Lower lobe of right lung (tissue), 2 donors: ENCODE data around the gene DPY30. TPM values are rescaled to one million over a fixed set of nuclear protein-coding genes. Genes with fewer than 3 reads are reported as not detected.

Source experiments
- ATAC-seq, 2 donors: fragments of 200-7000 bp; cut with Tn5 transposase; one replicate each; pipeline ENCODE4 v1.9.1; 2020 to 2022; ENCODE audit warnings: mild to moderate bottlenecking in 2 of 2, moderate library complexity in 2 of 2
- DNase-seq: peaks from one replicate; pipeline ENCODE4 v3.0.0-alpha.2; 2020
- H3K27ac ChIP-seq: fragments of 200-600 bp; one replicate; pipeline ENCODE4 v1.8.0; 2022
- H3K27me3 ChIP-seq: fragments of 200-600 bp; one replicate; pipeline ENCODE4 v1.8.0; 2022; ENCODE audit warnings: low read depth
- H3K36me3 ChIP-seq: fragments of 200-600 bp; one replicate; pipeline ENCODE4 v1.8.0; 2022; ENCODE audit warnings: mild to moderate bottlenecking
- H3K4me1 ChIP-seq: fragments of 200-600 bp; one replicate; pipeline ENCODE4 v1.8.0; 2022
- H3K4me3 ChIP-seq: fragments of 200-600 bp; one replicate; pipeline ENCODE4 v1.8.0; 2022; ENCODE audit warnings: mild to moderate bottlenecking
- H3K9me3 ChIP-seq: fragments of 200-600 bp; one replicate; pipeline ENCODE4 v1.8.0; 2022
- intact Hi-C: fragments of 100-400 bp; cut with DNase I; formaldehyde crosslinking; loops from one replicate; pipeline ENCODE4 v1.11.0; 2022
- long read RNA-seq: library from polyadenylated mRNA; unstranded; transcript quantifications from one replicate; pipeline ENCODE4 v2.0.0, GENCODE V29; 2021
- total RNA-seq: library from RNA; stranded (reverse); fragmentation: NEBNext Ultra II Directional; extraction: Animal tissue kit (Norgen Biotek cat#: 25700); gene quantifications from one replicate; pipeline ENCODE4 v1.2.1, GENCODE V29; 2021
- TF ChIP-seq, protein P1 (sequence below): fragments of 200-600 bp; IDR thresholded peaks from one replicate; pipeline ENCODE4 v1.8.0; 2022; ENCODE audit warnings: antibody characterized with exemption, mild to moderate bottlenecking
- donor health status: DM: no; HTN: yes; CAD: no; lungs with severe emphysema.

DPY30 gene
- total RNA-seq: 60.4 TPM
- long read RNA-seq, transcript DPY30-202 (5 exons, 708 nt): major isoform, 16 of 33 reads
- long read RNA-seq, partial matches to known transcripts: 7 of 33 reads
- long read RNA-seq, other reads (novel, unspliced or antisense): 8 of 33 reads

DNA sequence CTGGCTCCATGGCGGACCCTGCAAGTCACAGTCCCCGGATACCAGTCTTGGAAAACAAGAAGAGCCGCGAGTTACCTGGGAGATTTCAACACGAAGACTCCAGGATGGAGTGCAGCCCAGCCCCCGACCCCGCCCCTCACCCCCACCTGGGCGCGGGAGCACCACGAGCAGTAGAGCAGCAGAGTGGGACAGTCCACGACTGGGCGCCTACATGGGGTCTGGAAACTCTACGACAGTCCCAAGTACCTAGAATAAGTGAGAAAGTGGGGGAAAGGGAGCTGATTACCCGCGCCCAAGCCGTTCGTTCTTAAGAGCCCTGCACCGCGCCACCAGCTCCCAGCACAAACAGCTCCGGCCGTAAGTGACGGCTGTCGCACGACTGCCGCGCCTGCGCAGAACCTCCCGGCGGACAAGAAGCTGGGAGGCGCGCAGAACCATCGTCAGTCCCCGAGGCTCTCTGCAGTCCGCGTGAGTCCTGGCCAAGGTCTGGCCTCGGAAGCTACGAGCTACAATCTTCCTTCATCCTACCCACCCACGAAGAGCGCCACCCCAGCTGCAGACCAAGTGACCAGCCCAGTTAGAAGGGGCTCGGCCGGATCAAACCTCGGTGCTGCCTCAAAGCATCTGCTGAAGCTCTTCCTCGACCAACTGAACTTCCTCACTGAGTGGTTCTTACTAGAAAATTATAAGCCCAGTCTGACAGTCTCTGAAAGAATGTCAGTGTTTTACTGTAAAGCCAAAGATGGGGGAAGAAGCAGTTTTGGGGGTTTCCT is at the start of gene DPY30:
Gene DPY30, minus strand, starts transcription at position 359 of the 773 bp plus-strand sequence. Its CDS starts 349 bp downstream, at position 10.
- peak within 1 kb of the TSS; percentile 82 for H3K27ac ChIP-seq
- peak within 1 kb of the TSS; percentile 78 for H3K4me3 ChIP-seq
- DNase-seq: peak; percentile 96
- H3K27me3 ChIP-seq: no peaks in the 10 kb centered on the region
- TF ChIP-seq, protein P1, sequence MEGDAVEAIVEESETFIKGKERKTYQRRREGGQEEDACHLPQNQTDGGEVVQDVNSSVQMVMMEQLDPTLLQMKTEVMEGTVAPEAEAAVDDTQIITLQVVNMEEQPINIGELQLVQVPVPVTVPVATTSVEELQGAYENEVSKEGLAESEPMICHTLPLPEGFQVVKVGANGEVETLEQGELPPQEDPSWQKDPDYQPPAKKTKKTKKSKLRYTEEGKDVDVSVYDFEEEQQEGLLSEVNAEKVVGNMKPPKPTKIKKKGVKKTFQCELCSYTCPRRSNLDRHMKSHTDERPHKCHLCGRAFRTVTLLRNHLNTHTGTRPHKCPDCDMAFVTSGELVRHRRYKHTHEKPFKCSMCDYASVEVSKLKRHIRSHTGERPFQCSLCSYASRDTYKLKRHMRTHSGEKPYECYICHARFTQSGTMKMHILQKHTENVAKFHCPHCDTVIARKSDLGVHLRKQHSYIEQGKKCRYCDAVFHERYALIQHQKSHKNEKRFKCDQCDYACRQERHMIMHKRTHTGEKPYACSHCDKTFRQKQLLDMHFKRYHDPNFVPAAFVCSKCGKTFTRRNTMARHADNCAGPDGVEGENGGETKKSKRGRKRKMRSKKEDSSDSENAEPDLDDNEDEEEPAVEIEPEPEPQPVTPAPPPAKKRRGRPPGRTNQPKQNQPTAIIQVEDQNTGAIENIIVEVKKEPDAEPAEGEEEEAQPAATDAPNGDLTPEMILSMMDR: no peak
- H3K36me3 ChIP-seq: peaks cover 20% of the 10 kb centered on the region
- H3K9me3 ChIP-seq: no peaks in the 10 kb centered on the region
- ATAC-seq: peak; percentile 99
- H3K4me1 ChIP-seq: peaks cover 14% of the 10 kb centered on the region
- intact Hi-C loops: no loop called here

DNA sequence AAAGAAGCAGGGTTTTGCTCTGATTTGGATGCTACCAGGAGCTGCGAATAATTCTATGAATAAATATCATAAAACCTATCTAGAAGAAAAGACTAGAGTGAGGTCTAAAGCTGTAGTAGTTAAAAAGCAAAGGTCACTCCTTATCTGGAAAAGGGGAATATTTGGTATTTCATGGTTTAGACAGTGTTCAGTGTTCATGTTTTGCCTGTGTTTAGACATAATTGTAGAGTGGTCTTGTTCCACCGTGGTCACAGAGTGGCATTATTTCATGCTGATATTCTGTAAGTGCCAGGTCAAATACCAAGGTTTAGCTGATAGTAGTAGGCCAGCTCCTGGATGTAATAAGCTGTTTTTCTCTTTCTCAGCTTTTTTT is 34.5 kb upstream of the DPY30 start:
- Histone ChIP-seq H3K9me3 (no peaks in the 10 kb centered on the region), H3K4me3 (no peak overlapping the region), H3K36me3 (peaks cover 8% of the 10 kb centered on the region), H3K27me3 (no peaks in the 10 kb centered on the region), H3K4me1 (no peaks in the 10 kb centered on the region), H3K27ac (no peak overlapping the region)
- TF ChIP-seq, protein P1: no peak
- intact Hi-C loops: no loop called here
- ATAC-seq (no peak), DNase-seq (no peak)

DNA sequence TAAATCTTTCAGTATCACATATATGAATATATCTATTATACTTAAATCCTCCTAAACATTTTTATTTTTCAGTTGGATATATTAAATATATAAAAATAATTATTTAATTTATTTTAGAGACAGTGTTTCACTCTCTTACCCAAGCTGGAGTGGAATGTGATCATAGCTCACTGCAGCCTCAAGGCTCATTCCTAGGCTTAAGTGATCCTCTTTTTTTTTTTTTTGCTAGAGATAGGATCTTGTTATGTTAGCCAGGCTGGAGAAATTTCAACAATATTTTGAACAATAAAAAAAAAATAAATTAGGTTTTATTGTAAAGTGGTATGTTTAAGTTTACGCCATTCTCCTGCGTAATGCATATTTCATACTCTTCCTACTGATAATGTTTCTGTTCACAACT is 27.9 kb upstream of the DPY30 start:
- Histone ChIP-seq H3K4me1 (peaks cover 18% of the 10 kb centered on the region), H3K9me3 (no peaks in the 10 kb centered on the region), H3K36me3 (peaks cover 14% of the 10 kb centered on the region), H3K4me3 (no peak overlapping the region), H3K27me3 (no peaks in the 10 kb centered on the region), H3K27ac (no peak overlapping the region)
- intact Hi-C loops: no loop called here
- TF ChIP-seq, protein P1: no peak
- no peak for ATAC-seq
- no peak for DNase-seq

DNA sequence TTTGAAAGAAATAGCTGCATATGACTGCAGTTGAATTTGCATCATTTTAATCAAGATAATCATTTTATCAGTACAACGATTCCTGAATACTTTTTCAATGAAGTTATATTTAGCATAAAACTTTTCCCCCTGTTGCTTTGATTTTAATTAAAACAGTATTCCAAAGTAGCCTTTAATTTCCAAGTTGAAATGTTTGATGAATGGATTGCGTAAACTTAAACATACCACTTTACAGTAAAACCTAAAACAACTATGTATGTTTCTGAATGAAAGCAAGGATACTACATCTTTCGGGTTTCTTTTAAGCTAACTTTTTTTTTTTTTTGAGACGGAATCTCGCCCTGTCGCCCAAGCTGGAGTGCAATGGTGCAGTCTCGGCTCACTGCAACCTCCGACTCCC is 25.1 kb upstream of the DPY30 start:
- TF ChIP-seq, protein P1: no peak
- H3K4me1 ChIP-seq: peaks cover 27% of the 10 kb centered on the region
- no peak for ATAC-seq
- H3K27me3 ChIP-seq: no peaks in the 10 kb centered on the region
- intact Hi-C loops: no loop called here
- H3K27ac ChIP-seq: peak overlapping the region; percentile 86
- peak overlapping the region; percentile 97 for H3K4me3 ChIP-seq
- H3K36me3 ChIP-seq: peaks cover 6% of the 10 kb centered on the region
- H3K9me3 ChIP-seq: no peaks in the 10 kb centered on the region
- DNase-seq: no peak

DNA sequence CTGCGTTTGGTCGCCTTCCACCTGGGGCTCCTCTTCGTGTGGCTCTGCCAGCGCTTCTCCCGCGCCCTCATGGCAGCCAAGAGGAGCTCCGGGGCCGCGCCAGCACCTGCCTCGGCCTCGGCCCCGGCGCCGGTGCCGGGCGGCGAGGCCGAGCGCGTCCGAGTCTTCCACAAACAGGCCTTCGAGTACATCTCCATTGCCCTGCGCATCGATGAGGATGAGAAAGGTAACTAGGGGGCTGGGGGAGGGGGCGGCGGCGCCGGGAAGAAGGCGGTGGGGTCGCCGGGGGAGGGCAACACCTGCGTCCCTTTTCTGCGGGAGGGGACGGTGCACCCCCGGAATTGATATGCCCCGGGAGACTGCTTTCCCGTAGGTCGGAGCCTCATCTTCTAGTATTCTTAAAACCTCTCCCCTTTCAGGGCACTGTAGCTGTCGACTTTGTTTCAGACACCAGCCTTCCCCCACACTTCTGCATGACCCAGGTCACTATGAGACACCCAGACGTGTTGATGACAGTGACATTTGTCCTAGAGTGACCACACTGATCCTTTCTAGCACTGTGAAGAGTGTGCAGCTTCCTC is 24.5 kb upstream of the DPY30 start:
- TF ChIP-seq, protein P1: no peak
- Histone ChIP-seq H3K27me3 (no peaks in the 10 kb centered on the region), H3K4me3 (peak overlapping the region; percentile 97), H3K4me1 (peaks cover 27% of the 10 kb centered on the region), H3K36me3 (peaks cover 6% of the 10 kb centered on the region), H3K9me3 (no peaks in the 10 kb centered on the region), H3K27ac (peak overlapping the region; percentile 86)
- ATAC-seq: peak; percentile 1 to 7
- intact Hi-C loops: no loop called here
- no peak for DNase-seq
